ENCODE measurements around the gene LHPP. TPM values are rescaled to one million over a fixed set of nuclear protein-coding genes. Genes with fewer than 3 reads are reported as not detected.

The LHPP gene
- total RNA-seq, 4 donors from 2014 or later = 34.2 to 76.7 (median 38.2) TPM

- no peak overlapping the region for H3K4me3 ChIP-seq
- peaks cover 0 to 3% (median 0%) of the 10 kb centered on the region in 4 donors for H3K9me3 ChIP-seq
- H3K27ac ChIP-seq = no peak overlapping the region
- no peak for DNase-seq
- H3K36me3 ChIP-seq = peaks cover 0 to 15% (median 0%) of the 10 kb centered on the region in 3 donors
- no peaks in the 10 kb centered on the region for H3K27me3 ChIP-seq
- no peak for TF ChIP-seq POLR2A (IDR thresholded peaks at IDR 0.05)
- TF ChIP-seq, protein P1, sequence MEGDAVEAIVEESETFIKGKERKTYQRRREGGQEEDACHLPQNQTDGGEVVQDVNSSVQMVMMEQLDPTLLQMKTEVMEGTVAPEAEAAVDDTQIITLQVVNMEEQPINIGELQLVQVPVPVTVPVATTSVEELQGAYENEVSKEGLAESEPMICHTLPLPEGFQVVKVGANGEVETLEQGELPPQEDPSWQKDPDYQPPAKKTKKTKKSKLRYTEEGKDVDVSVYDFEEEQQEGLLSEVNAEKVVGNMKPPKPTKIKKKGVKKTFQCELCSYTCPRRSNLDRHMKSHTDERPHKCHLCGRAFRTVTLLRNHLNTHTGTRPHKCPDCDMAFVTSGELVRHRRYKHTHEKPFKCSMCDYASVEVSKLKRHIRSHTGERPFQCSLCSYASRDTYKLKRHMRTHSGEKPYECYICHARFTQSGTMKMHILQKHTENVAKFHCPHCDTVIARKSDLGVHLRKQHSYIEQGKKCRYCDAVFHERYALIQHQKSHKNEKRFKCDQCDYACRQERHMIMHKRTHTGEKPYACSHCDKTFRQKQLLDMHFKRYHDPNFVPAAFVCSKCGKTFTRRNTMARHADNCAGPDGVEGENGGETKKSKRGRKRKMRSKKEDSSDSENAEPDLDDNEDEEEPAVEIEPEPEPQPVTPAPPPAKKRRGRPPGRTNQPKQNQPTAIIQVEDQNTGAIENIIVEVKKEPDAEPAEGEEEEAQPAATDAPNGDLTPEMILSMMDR (IDR thresholded peaks at IDR 0.05) = no peak
- H3K4me1 ChIP-seq = peaks cover 0 to 3% (median 0%) of the 10 kb centered on the region in 4 donors
These were observed 35.0 kb downstream of the LHPP start for GRCh38 chr10:124496620-124497019.

DNA sequence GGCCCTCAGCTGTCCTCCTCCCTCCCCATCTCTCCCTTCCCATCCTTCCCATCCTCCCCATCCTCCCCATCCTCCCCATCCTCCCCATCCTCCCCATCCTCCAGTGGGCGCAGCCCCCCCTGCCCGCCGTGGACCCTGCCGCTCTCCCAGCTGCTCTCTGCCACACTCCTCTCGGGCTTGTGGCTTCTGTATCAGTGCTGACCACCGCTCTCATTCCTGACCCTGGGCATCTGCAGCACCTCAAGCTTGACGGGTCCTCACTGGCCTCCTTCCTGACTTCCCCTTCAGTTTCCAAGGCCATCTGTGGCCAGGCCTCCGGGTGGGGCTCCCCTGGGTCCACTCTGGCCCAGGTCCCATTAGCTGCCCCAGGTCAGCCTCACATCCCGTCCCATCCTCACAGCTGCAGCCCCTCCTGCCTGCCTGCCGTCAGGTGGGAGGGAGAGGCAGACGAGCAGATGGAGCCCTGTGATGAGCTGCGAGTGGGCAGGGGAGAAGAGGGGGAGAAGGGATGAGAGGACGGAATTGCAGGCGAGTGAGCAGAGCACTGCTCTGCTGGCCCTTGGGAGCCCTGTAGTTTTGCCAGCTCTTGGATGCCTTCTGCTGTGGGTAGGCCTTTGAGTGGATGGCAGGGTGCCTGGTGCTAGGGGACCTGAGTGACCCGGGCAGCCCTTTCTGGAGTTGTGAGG is 35.7 kb downstream of the LHPP start:
- no peak overlapping the region for H3K4me3 ChIP-seq
- peaks cover 0 to 3% (median 0%) of the 10 kb centered on the region in 4 donors for H3K9me3 ChIP-seq
- H3K4me1 ChIP-seq = peaks cover 0 to 3% (median 0%) of the 10 kb centered on the region in 4 donors
- no peak for DNase-seq
- no peak for TF ChIP-seq POLR2A (IDR thresholded peaks at IDR 0.05)
- TF ChIP-seq, protein P1 (IDR thresholded peaks at IDR 0.05) = no peak
- peaks cover 0 to 15% (median 0%) of the 10 kb centered on the region in 3 donors for H3K36me3 ChIP-seq
- H3K27me3 ChIP-seq = no peaks in the 10 kb centered on the region
- no peak overlapping the region for H3K27ac ChIP-seq

GRCh38 chr10:124498056-124498455 is 36.4 kb downstream of the LHPP start:
- no peak overlapping the region for H3K4me3 ChIP-seq
- no peaks in the 10 kb centered on the region for H3K27me3 ChIP-seq
- H3K27ac ChIP-seq = no peak overlapping the region
- no peak for TF ChIP-seq POLR2A (IDR thresholded peaks at IDR 0.05)
- TF ChIP-seq, protein P1 (IDR thresholded peaks at IDR 0.05) = no peak
- H3K9me3 ChIP-seq = peaks cover 0 to 3% (median 0%) of the 10 kb centered on the region in 4 donors
- DNase-seq = no peak
- peaks cover 0 to 15% (median 0%) of the 10 kb centered on the region in 3 donors for H3K36me3 ChIP-seq
- H3K4me1 ChIP-seq = peaks cover 0 to 3% (median 0%) of the 10 kb centered on the region in 4 donors

GRCh38 chr10:124500757-124501156 is 39.1 kb downstream of the LHPP start:
- Histone ChIP-seq H3K4me3 (no peak overlapping the region), H3K9me3 (peaks cover 0 to 3% (median 0%) of the 10 kb centered on the region in 4 donors), H3K27ac (no peak overlapping the region), H3K36me3 (peaks cover 0 to 15% (median 0%) of the 10 kb centered on the region in 3 donors), H3K27me3 (no peaks in the 10 kb centered on the region), H3K4me1 (no peaks in the 10 kb centered on the region)
- TF ChIP-seq, protein P1 (IDR thresholded peaks at IDR 0.05) = no peak
- no peak for DNase-seq

DNA sequence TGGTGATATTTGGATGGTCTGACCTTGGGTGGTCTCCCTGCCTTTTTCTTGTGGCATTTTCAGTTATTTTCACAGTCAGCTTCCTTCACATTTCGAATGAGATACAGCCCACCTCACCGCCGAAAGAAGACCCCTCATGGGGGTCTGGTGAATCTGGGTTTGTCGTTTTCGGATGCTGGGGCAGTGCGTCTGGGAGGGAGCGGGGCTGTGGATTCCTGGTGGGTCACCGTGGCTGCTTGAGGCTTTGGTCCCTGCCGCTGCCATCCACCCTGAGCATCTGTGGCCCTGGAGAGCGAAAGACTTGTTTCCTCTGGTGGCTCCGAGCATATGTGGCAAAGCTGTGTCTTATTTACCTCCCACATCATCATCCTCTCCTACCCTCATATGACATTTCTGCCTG is 43.1 kb downstream of the LHPP start:
- no peak for TF ChIP-seq POLR2A (IDR thresholded peaks at IDR 0.05)
- TF ChIP-seq, protein P1 (IDR thresholded peaks at IDR 0.05) = no peak
- H3K36me3 ChIP-seq = peaks cover 0 to 12% (median 0%) of the 10 kb centered on the region in 3 donors
- H3K4me3 ChIP-seq = no peak overlapping the region
- no peak overlapping the region for H3K27ac ChIP-seq
- no peaks in the 10 kb centered on the region for H3K4me1 ChIP-seq
- no peak for DNase-seq
- H3K9me3 ChIP-seq = peaks cover 0 to 3% (median 0%) of the 10 kb centered on the region in 4 donors
- no peaks in the 10 kb centered on the region for H3K27me3 ChIP-seq

All from Peyer's patch (tissue), 4 donors.